Panc1 (cell line): ENCODE measurements around the gene FOXK2. TPM values are rescaled to one million over a fixed set of nuclear protein-coding genes. Genes with fewer than 3 reads are reported as not detected.

Experiments
- ATAC-seq: fragments of 200-7000 bp; cut with Tn5 transposase; 2 replicates; pipeline ENCODE4 v1.9.1; 2020; ENCODE audit warnings: mild to moderate bottlenecking, moderate library complexity
- BruUV-seq: library from RNA; stranded (reverse); fragments of 400-500 nt; replicated peaks from 2 replicates; lab custom pipeline; 2021; lab: Mats Ljungman, UMichigan
- CTCF ChIA-PET: fragments of 300-600 bp; sonication (Branson Sonifier 250); formaldehyde crosslinking; loops from one replicate; lab custom pipeline; 2022; ENCODE audit warnings: antibody characterized with exemption; lab: Charles Lee
- POLR2A ChIA-PET: fragments of 300-600 bp; sonication (Branson Sonifier 250); formaldehyde crosslinking; loops from one replicate; lab custom pipeline; 2022; ENCODE audit warnings: antibody characterized with exemption; lab: Charles Lee
- DNase-seq: peaks from one replicate; pipeline ENCODE4 v3.0.0-alpha.2; 2010; ENCODE audit warnings: low read depth, low spot score
- H3K27ac ChIP-seq: 2 replicates; pipeline ENCODE4 v1.5.1; 2011; ENCODE audit warnings: mild to moderate bottlenecking, low read length, inconsistent platforms
- H3K27me3 ChIP-seq: fragments of 200-500 bp; sonication (Bioruptor generic); 2 replicates; pipeline ENCODE4 v1.6.0; 2014; ENCODE audit warnings: low read length, inconsistent platforms; ENCODE audit not compliant: control insufficient read depth, insufficient read depth
- H3K36me3 ChIP-seq: fragments of 200-500 bp; sonication (Bioruptor generic); 2 replicates; pipeline ENCODE4 v1.5.1; 2014; ENCODE audit warnings: inconsistent platforms, mild to moderate bottlenecking, low read length, moderate library complexity; ENCODE audit not compliant: control insufficient read depth, insufficient read depth
- H3K4me1 ChIP-seq: 2 replicates; pipeline ENCODE4 v1.5.1; 2011; ENCODE audit warnings: inconsistent platforms, mild to moderate bottlenecking, low read length, moderate library complexity; ENCODE audit not compliant: control insufficient read depth, insufficient read depth
- H3K4me3 ChIP-seq, 2 experiments: 2 replicates each; pipeline ENCODE4 v1.5.1; 2011 to 2012; ENCODE audit warnings: low read depth in 2 of 2, low read length in 2 of 2, mild to moderate bottlenecking in 2 of 2, inconsistent platforms in 1 of 2, moderate library complexity in 1 of 2
- H3K9me3 ChIP-seq: fragments of 200-500 bp; sonication (Bioruptor generic); 2 replicates; pipeline ENCODE4 v1.5.1; 2014; ENCODE audit warnings: low read depth, mild to moderate bottlenecking, inconsistent platforms, low read length, moderate library complexity; ENCODE audit not compliant: control insufficient read depth, insufficient read depth
- CTCF ChIP-seq: fragments of 450-650 bp; IDR thresholded peaks from 2 replicates; pipeline ENCODE4 v1.5.1; 2017; ENCODE audit warnings: mild to moderate bottlenecking
- POLR2AphosphoS5 ChIP-seq: IDR thresholded peaks from 2 replicates; pipeline ENCODE4 v1.6.1; 2012; ENCODE audit warnings: mild to moderate bottlenecking, low read depth, low read length, moderate library complexity
- SIN3A ChIP-seq: IDR thresholded peaks from 2 replicates; pipeline ENCODE4 v1.6.1; 2012; ENCODE audit warnings: low read depth, mild to moderate bottlenecking, low read length, moderate library complexity, borderline replicate concordance; ENCODE audit not compliant: insufficient read depth
- TCF7L2 ChIP-seq: IDR thresholded peaks from 2 replicates; pipeline ENCODE4 v1.6.1; 2011; ENCODE audit warnings: mild to moderate bottlenecking, low read depth, low read length, inconsistent platforms
- in situ Hi-C: cut with HindIII; loops from 2 replicates; pipeline ENCODE4 v1.10.0; 2016; ENCODE audit warnings: low sequenced_read_pairs, low pct_unique_long_range_greater_than_20kb
- intact Hi-C: fragments of 100-400 bp; cut with micrococcal nuclease; formaldehyde crosslinking; loops from one replicate; pipeline ENCODE4 v1.10.0; 2022; ENCODE audit not compliant: unreplicated experiment
- total RNA-seq: library from RNA; stranded (reverse); gene quantifications from one replicate; pipeline ENCODE4 v1.2.1, GENCODE V29; 2021; ENCODE audit not compliant: unreplicated experiment
- TF ChIP-seq, protein P1 (sequence below), 2 experiments: IDR thresholded peaks; 2 replicates each; pipeline ENCODE4 v1.6.1; 2011 to 2012; ENCODE audit warnings: low read depth in 2 of 2, control low read depth in 1 of 2, low read length in 1 of 2, mild to moderate bottlenecking in 1 of 2, moderate library complexity in 1 of 2; ENCODE audit not compliant: insufficient read depth in 1 of 2

The FOXK2 gene
- total RNA-seq, 1 experiment from 2014 or later = 143 TPM

- Histone ChIP-seq H3K4me1 (peaks cover 41% of the 10 kb centered on the region), H3K36me3 (peaks cover 3% of the 10 kb centered on the region; the same call in 1 of the 2 replicates), H3K4me3 (no peak overlapping the region), H3K9me3 (no peaks in the 10 kb centered on the region), H3K27ac (0 out of 2 replicates have a peak overlapping the region, but pooled peaks have one; percentile 23), H3K27me3 (no peaks in the 10 kb centered on the region)
- DNase-seq (no peak), ATAC-seq (no peak)
- CTCF ChIA-PET = no interaction called here
- no peak for TF ChIP-seq TCF7L2
- TSS peak; percentile 31 for BruUV-seq
- in situ Hi-C loops = no loop called here
- POLR2A ChIA-PET = no interaction called here
- intact Hi-C loops = no loop called here
Measured at GRCh38 chr17:82524540-82524939, 5.0 kb downstream of the FOXK2 start.

DNA sequence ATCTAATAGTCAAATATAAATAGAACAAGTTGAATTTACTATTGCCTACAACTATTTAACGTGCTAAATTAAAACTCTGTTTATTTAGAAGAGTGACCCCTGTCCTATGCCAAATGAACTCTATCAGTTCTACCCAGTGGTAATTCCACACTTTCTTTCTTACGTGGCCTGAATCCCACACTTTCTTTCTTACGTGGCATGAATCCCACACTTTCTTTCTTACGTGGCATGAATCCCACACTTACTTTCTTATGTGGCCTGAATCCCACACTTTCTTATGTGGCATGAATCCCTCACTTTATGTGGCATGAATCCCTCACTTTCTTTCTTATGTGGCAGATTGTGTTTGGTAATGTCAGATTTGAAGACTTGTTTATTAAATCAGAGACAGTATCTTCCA, 6.2 kb downstream of the FOXK2 start:
- TF ChIP-seq SIN3A = no peak
- TF ChIP-seq, protein P1, sequence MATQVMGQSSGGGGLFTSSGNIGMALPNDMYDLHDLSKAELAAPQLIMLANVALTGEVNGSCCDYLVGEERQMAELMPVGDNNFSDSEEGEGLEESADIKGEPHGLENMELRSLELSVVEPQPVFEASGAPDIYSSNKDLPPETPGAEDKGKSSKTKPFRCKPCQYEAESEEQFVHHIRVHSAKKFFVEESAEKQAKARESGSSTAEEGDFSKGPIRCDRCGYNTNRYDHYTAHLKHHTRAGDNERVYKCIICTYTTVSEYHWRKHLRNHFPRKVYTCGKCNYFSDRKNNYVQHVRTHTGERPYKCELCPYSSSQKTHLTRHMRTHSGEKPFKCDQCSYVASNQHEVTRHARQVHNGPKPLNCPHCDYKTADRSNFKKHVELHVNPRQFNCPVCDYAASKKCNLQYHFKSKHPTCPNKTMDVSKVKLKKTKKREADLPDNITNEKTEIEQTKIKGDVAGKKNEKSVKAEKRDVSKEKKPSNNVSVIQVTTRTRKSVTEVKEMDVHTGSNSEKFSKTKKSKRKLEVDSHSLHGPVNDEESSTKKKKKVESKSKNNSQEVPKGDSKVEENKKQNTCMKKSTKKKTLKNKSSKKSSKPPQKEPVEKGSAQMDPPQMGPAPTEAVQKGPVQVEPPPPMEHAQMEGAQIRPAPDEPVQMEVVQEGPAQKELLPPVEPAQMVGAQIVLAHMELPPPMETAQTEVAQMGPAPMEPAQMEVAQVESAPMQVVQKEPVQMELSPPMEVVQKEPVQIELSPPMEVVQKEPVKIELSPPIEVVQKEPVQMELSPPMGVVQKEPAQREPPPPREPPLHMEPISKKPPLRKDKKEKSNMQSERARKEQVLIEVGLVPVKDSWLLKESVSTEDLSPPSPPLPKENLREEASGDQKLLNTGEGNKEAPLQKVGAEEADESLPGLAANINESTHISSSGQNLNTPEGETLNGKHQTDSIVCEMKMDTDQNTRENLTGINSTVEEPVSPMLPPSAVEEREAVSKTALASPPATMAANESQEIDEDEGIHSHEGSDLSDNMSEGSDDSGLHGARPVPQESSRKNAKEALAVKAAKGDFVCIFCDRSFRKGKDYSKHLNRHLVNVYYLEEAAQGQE (IDR thresholded peaks at IDR 0.05; ENCODE audit: insufficient read depth in 1 of 2, low read depth in 2 of 2, low read length in 1 of 2) = no peak
- no peak for TF ChIP-seq POLR2AphosphoS5
- TF ChIP-seq CTCF = no peak
- TF ChIP-seq TCF7L2 = no peak
- H3K9me3 ChIP-seq = no peaks in the 10 kb centered on the region
- POLR2A ChIA-PET = no interaction called here
- CTCF ChIA-PET = no interaction called here
- peaks cover 53% of the 10 kb centered on the region for H3K4me1 ChIP-seq
- no peak for ATAC-seq
- H3K36me3 ChIP-seq = peaks cover 3% of the 10 kb centered on the region; the same call in 1 of the 2 replicates
- in situ Hi-C loops = no loop called here
- H3K4me3 ChIP-seq = no peak overlapping the region
- no peaks in the 10 kb centered on the region for H3K27me3 ChIP-seq
- intact Hi-C loops = no loop called here
- no peak for DNase-seq
- peak overlapping the region; percentile 3; the same call in 1 of the 2 replicates for H3K27ac ChIP-seq
- no TSS peak for BruUV-seq

DNA sequence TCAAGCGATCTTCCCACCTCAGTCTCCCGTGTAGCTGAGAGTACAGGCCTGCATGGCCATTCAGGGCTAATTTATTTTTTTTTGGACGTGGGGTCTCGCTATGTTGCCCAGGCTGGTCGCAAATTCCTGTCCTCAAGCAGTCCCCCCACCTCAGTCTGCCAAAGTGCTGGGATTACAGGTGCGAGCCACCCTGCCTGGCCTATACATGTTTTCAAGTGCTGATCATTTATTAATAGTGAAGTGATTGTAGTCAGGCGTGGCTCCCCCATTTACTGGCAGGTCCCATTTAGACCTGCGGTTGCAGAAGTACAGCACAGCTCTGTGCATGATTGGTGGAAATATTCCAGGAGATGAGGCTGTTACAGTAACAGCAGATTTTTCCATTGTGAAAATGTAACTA, 8.4 kb downstream of the FOXK2 start:
- no peak overlapping the region for H3K4me3 ChIP-seq
- BruUV-seq = no TSS peak
- ChIA-PET POLR2A (no interaction called here), CTCF (no interaction called here)
- intact Hi-C loops = no loop called here
- no peaks in the 10 kb centered on the region for H3K36me3 ChIP-seq
- ATAC-seq (no peak), DNase-seq (no peak)
- H3K27ac ChIP-seq = peak overlapping the region; percentile 76
- in situ Hi-C loops = no loop called here
- peaks cover 61% of the 10 kb centered on the region for H3K4me1 ChIP-seq
- TF ChIP-seq, protein P1 (IDR thresholded peaks at IDR 0.05; ENCODE audit: insufficient read depth in 1 of 2, low read depth in 2 of 2, low read length in 1 of 2) = no peak
- TF ChIP-seq TCF7L2 (no peak), CTCF (no peak), POLR2AphosphoS5 (no peak), SIN3A (no peak)
- no peaks in the 10 kb centered on the region for H3K27me3 ChIP-seq
- H3K9me3 ChIP-seq = no peaks in the 10 kb centered on the region
